Cortex of kidney (tissue), 1 donor: ENCODE measurements around the gene CCSER2.
A peak's percentile ranks its signal among the peaks of the same experiment; 100 is the strongest.
"Not testable (repeated sequence)": the region's sequence is repeated elsewhere in the genome, so short reads cannot be mapped to it uniquely, and the experiment has no call there.

Experiments used
- DNase-seq: peaks from one replicate; lab custom pipeline; 2025; lab: John Stamatoyannopoulos, UW

The CCSER2 gene

GRCh38 chr10:84328418-84329195, at the start of gene CCSER2:
Gene CCSER2, plus strand, starts transcription at chr10:84328589. Its CDS starts 42,464 bp downstream, at chr10:84371053.
- peak; percentile 79 for DNase-seq

- not testable (repeated sequence) for DNase-seq
Measured at GRCh38 chr10:84279876-84280475, 48.4 kb upstream of the CCSER2 start.

- DNase-seq: no peak
Measured at GRCh38 chr10:84286695-84287094, 41.7 kb upstream of the CCSER2 start.

GRCh38 chr10:84288151-84288550, 40.2 kb upstream of the CCSER2 start:
- DNase-seq: no peak

GRCh38 chr10:84289521-84290200, 38.7 kb upstream of the CCSER2 start:
- no peak for DNase-seq

- no peak for DNase-seq
Measured at GRCh38 chr10:84290235-84290634, 38.2 kb upstream of the CCSER2 start.

GRCh38 chr10:84291384-84291783, 37.0 kb upstream of the CCSER2 start:
- no peak for DNase-seq

GRCh38 chr10:84292502-84292901, 35.9 kb upstream of the CCSER2 start:
- DNase-seq: no peak

- DNase-seq: no peak
Measured at GRCh38 chr10:84293171-84293570, 35.2 kb upstream of the CCSER2 start.

- no peak for DNase-seq
Measured at GRCh38 chr10:84293574-84294016, 34.8 kb upstream of the CCSER2 start.

GRCh38 chr10:84294766-84295447, 33.5 kb upstream of the CCSER2 start:
- DNase-seq: no peak

- DNase-seq: no peak
Measured at GRCh38 chr10:84296091-84296981, 32.1 kb upstream of the CCSER2 start.

GRCh38 chr10:84298057-84298456, 30.3 kb upstream of the CCSER2 start:
- no peak for DNase-seq

GRCh38 chr10:84302223-84302622, 26.2 kb upstream of the CCSER2 start:
- no peak for DNase-seq

GRCh38 chr10:84306751-84307384, 21.5 kb upstream of the CCSER2 start:
- no peak for DNase-seq

- no peak for DNase-seq
Measured at GRCh38 chr10:84308021-84308420, 20.4 kb upstream of the CCSER2 start.

GRCh38 chr10:84308481-84309304, 19.7 kb upstream of the CCSER2 start:
- DNase-seq: no peak

- no peak for DNase-seq
Measured at GRCh38 chr10:84310470-84310869, 17.9 kb upstream of the CCSER2 start.

- no peak for DNase-seq
Measured at GRCh38 chr10:84311576-84311975, 16.8 kb upstream of the CCSER2 start.

- DNase-seq: no peak
Measured at GRCh38 chr10:84312816-84313215, 15.6 kb upstream of the CCSER2 start.
